Heart left ventricle (tissue), 13 donors: ENCODE measurements around the gene CCSER1.

ENCODE experiments used
- CTCF ChIP-seq, 12 donors: fragments of 200-600 bp; sonication (generic) in 4 of 12; IDR thresholded peaks; one replicate each; pipeline versions ENCODE4 v1.5.0 to v1.8.0; 2018 to 2022; ENCODE audit warnings: antibody characterized with exemption in 12 of 12, mild to moderate bottlenecking in 5 of 12
- POLR2A ChIP-seq, 2 donors: fragments of 450-650 bp; IDR thresholded peaks; one replicate each; pipeline ENCODE4 v1.6.1; 2017; ENCODE audit warnings: antibody characterized with exemption in 2 of 2, mild to moderate bottlenecking in 2 of 2, moderate library complexity in 2 of 2
- donor health status: ischemic (EF 13 %, LVEDD 7.1; RV severe dilation, severe dysfunction).
- donor health status: DM: no; HTN: yes; CAD: no.
- donor health status: DM: no; HTN: no; CAD: no.
- donor health status: ischemic (EF 25% LVEDD 6.9; RV normal size, moderate dysfunction).
- donor health status: ischemic (EF 25% LVEDD 5.7; RV mildly dilated, moderate dysfunction).
- donor health status: ischemic (EF 35%, LVEDD 5.7; RV mildly dilated, moderate dysfunction).
- donor health status: nonischemic (EF 11% LVEDD 7.7; RV severe dilation, severe dysfunction).
- donor health status: DM: yes; HTN: yes; CAD: no.
- donor health status: PGD.
- donor health status: ischemic (EF 29% LVEDD 5.4; RV normal size, mild dysfunction).
- donor health status: nonischemic (EF 23%, LVEDD 6.1; RV moderate dilation, normal function).

- TF ChIP-seq CTCF (IDR thresholded peaks at IDR 0.05) (no peak), POLR2A (IDR thresholded peaks at IDR 0.05) (no peak)
Measured at GRCh38 chr4:90415116-90415515, 287.9 kb downstream of the CCSER1 start.
